Suppressor macrophage treated with lipopolysaccharide for 4 hours (primary cell): ENCODE measurements around the gene TBC1D21.
A peak's percentile ranks its signal among the peaks of the same experiment; 100 is the strongest.

Experiments
- DNase-seq: peaks from one replicate; pipeline ENCODE4 v3.0.0-alpha.2; 2020

The TBC1D21 gene

GRCh38 chr15:73889762-73890124 is 16.4 kb downstream of the TBC1D21 start:
- DNase-seq = no peak

- DNase-seq = no peak
Observed at GRCh38 chr15:73891328-73892315, 18.3 kb downstream of the TBC1D21 start.

DNA sequence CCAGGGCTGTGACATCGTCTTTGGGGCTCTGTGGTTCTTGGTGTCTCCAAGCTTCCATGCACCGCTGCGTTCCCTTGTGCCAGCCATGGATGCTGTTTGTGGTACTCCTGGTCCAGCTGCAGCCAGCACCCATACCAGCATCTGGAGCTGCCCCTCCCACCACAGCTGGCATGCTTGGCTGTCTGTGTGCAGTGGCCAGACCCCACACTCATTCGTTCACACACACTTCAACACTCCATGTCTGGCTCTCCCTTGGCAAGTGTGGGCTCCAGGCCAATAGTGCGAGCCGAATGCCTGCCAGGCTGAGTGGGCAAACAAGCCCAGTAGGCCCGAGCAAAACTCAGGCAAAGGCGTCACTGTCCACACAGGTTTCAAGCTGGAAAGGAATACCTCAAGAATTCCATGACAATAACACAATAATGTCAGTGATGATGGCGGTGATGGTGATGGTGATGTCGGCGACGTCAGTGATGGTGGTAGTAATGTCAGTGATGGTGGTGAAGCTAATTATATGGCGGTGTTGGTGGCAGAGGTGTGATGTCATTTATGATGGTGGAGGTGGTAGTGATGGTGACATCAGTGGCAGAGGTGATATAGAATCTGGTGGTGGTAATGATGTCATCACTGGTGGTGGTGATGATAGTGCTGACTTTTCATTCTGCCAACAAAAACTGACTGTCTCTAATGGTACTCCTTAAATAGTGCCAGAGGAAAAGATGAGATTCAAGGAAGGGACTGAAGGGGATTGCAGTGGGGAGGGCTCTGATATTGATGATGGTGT is 19.3 kb downstream of the TBC1D21 start:
- DNase-seq = no peak

DNA sequence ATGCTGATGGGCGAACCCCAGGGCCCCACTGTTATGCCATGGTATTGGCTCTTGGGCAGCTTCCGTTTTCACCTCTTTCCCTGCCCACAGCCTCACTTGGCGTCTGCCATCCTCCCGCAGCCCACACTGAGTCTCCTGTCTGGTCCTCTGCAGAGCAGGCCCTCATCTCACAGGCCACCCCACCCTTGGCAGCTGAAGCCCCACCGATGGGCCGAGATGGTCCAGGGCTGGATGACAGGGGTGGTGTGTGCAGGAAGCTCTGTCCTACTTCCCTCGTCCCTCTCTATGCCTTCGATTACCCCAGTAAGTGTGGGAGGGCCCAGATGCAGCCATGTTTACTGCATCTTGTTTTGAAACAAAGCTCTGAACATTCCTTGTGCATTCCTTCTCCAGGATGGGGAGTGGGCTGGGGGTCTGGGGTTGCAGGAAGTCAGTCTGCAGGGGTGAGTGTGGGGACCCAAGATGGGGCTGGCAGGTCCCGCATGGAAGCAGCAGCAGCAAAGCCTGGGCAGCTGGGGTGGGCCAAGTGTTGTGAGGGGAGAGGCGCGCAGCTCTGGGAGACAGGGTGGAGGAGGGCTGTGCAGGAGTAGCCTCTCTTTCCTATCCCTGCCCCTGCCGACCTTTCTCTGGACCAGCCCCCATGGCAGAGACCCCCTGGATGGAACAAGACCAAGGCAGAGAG is 20.9 kb downstream of the TBC1D21 start:
- DNase-seq = no peak

GRCh38 chr15:73897441-73898261 is 24.3 kb downstream of the TBC1D21 start:
- peak; percentile 65 for DNase-seq

DNA sequence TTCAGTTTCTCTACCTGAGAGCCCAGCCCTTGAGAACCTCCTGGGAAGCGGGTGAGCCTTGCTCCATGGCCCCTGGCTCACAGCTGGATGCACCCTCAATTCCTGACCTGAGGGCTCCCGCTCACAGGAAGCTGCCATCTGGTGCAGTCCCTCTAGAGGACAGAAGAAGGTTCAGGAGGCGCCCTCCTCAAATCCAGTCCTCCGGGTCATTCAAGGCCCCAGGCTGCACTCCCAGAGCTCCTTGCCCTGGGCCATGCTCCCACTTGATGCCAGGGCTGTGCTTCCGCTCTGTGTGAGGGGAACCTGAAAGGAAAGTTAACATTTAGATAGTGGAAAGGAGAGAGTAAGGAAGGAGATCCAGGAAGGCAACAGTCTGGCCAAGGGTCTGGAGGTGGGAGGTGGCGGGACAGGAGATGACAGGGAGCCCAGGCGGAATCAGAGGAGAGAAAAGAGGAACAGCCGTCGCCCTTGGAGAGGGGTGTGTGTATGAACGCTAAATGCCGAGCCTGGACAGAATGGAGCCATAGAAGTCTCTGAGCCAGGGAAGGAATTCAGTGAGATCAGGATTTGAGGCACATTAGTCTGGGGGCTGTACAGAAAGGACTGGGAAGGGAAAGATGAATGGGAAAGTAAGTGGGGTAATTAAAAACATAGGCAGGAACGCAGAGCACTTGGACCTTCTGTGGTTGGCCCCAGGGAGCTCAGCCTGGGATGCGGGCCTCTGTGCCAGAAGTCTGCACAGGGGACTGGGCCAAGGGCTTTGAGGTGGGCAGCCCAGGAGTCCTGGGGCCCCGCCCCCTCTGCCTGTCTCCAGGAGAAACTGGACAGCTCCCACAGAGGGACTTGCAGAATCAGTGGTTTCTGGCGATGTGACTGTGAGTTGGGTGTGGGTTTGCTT is 26.1 kb downstream of the TBC1D21 start:
- DNase-seq = no peak

DNA sequence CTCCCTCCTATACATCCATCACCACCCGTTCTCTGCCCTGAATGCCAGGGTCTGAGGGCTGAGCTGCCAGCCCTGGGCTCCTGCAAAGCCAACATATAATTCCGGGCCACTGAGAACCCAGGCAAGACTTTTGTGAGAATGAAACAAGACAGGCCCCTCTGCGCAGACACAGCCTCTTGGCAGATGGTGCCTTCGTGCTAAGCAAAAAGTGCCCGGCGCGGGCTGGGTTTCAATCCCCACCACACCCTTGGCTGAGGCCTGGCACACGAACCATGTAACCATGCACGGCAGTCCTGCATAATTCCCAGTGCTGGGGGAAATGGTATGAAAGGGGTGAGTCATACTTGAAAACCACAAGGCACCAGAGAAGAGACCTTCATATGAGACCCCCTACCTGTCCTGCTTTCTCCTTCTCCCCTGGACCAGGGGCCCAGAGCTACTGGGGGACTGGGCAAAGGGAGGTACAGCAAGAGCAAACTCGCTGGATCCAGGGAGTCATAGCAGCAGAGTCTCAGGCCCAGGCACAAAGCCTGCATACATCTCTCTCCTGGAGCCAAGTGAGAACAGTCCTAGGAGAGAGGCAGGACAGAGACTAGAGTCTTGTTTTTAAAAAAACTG is 26.8 kb downstream of the TBC1D21 start:
- no peak for DNase-seq

GRCh38 chr15:73901126-73901810 is 27.9 kb downstream of the TBC1D21 start:
- DNase-seq = no peak

- DNase-seq = no peak
Observed at GRCh38 chr15:73902121-73903020, 29.0 kb downstream of the TBC1D21 start.

GRCh38 chr15:73904026-73904815 is 30.9 kb downstream of the TBC1D21 start:
- DNase-seq = no peak

GRCh38 chr15:73905225-73905827 is 32.0 kb downstream of the TBC1D21 start:
- no peak for DNase-seq

- DNase-seq = no peak
Observed at GRCh38 chr15:73906346-73907034, 33.1 kb downstream of the TBC1D21 start.

- DNase-seq = no peak
Observed at GRCh38 chr15:73907035-73907408, 33.7 kb downstream of the TBC1D21 start.

- peak; percentile 87 for DNase-seq
Observed at GRCh38 chr15:73908030-73908821, 34.9 kb downstream of the TBC1D21 start.

DNA sequence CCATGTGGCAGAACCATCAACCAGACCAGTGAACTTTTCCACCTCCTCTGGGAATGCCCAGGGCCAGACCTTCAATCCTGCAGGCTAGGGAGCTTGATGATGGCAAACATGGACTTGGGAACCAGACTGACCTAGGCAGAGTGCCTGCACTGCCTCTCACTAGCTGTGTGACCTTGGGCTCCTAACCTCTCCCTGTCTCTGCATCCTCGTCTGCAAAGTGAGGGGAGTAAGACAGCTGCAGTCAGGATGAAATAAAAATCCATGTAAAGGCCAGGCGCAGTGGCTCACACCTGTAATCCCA is 35.4 kb downstream of the TBC1D21 start:
- no peak for DNase-seq

GRCh38 chr15:73909651-73910050 is 36.3 kb downstream of the TBC1D21 start:
- no peak for DNase-seq
